ENCODE measurements around the gene MGMT.

MGMT gene

DNA sequence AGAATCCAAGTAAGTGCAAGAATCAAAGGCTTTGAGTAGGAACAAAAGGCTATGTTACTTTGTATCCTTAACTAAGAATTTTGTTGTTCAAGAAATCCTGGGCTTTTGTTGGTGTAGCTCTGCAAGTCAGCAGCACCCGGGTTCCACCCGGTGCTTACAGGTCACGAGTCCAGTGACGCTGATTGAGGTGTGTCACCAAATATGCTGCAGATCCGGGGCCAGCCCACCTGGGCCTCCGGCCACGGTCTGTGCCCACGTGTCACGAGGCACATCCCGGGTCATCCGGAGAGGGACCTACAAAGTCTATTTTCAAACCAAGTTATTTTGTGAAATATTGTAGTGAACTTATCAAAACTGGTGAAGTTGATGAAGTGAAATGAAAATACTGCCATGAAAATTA is 103.1 kb downstream of the MGMT start:
- Histone ChIP-seq H3K79me2 (ENCODE audit: insufficient read depth, low read length) (no peaks in the 10 kb centered on the region), H4K20me1 (ENCODE audit: insufficient read depth, low read length) (no peaks in the 10 kb centered on the region), H3K4me1 (ENCODE audit: insufficient read depth, low read length, severe bottlenecking) (peaks cover 25% of the 10 kb centered on the region), H3K4me2 (ENCODE audit: low read length) (no peak overlapping the region), H3K9ac (ENCODE audit: low read length) (no peak overlapping the region), H2AFZ (ENCODE audit: low read length) (no peak overlapping the region), H3K9me3 (ENCODE audit: low read length) (peaks cover 7% of the 10 kb centered on the region; the same call in 1 of the 2 replicates), H3K36me3 (ENCODE audit: insufficient read depth, low read length) (peaks cover 18% of the 10 kb centered on the region), H3K27ac (ENCODE audit: low read depth, low read length, poor library complexity, severe bottlenecking) (peak overlapping the region; percentile 93), H3K9me2 (ENCODE audit: low read depth, low read length) (no peaks in the 10 kb centered on the region), H3K27me3 (ENCODE audit: insufficient read depth, low read length) (no peaks in the 10 kb centered on the region), H3F3A (ENCODE audit: insufficient read depth, low read length) (no peaks in the 10 kb centered on the region), H3K4me3 (ENCODE audit: low read depth, low read length, poor library complexity, severe bottlenecking) (no peak overlapping the region)
- TF ChIP-seq, protein P1, sequence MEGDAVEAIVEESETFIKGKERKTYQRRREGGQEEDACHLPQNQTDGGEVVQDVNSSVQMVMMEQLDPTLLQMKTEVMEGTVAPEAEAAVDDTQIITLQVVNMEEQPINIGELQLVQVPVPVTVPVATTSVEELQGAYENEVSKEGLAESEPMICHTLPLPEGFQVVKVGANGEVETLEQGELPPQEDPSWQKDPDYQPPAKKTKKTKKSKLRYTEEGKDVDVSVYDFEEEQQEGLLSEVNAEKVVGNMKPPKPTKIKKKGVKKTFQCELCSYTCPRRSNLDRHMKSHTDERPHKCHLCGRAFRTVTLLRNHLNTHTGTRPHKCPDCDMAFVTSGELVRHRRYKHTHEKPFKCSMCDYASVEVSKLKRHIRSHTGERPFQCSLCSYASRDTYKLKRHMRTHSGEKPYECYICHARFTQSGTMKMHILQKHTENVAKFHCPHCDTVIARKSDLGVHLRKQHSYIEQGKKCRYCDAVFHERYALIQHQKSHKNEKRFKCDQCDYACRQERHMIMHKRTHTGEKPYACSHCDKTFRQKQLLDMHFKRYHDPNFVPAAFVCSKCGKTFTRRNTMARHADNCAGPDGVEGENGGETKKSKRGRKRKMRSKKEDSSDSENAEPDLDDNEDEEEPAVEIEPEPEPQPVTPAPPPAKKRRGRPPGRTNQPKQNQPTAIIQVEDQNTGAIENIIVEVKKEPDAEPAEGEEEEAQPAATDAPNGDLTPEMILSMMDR (IDR thresholded peaks at IDR 0.05; ENCODE audit: low read length) = no peak
- no peak for TF ChIP-seq EZH2 (IDR thresholded peaks at IDR 0.05; ENCODE audit: borderline replicate concordance, low read length)

DNA sequence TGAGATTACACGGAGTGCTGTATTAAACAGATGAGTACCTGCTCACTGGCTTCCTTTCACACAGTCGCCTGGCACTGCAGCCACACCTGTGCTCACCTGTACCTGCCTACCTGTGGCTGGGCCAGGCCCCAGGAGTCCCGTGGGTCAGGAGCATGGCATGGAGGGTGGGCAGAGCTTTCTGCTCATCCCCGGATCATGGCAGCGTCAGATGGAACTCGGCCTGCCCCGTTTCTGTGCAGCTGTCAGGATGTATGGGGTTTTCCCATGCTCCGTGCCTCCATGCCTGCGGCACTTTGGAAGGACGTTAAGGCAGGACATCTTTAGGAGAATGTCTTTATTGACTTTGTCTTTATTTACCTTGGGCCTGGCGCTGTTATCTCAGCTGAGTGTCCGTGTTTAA is 112.2 kb downstream of the MGMT start:
- Histone ChIP-seq H3K9me3 (ENCODE audit: low read length) (no peaks in the 10 kb centered on the region), H3K79me2 (ENCODE audit: insufficient read depth, low read length) (no peaks in the 10 kb centered on the region; the same call in 1 of the 2 replicates), H3K27me3 (ENCODE audit: insufficient read depth, low read length) (no peaks in the 10 kb centered on the region), H3K4me2 (ENCODE audit: low read length) (no peak overlapping the region), H3K27ac (ENCODE audit: low read depth, low read length, poor library complexity, severe bottlenecking) (no peak overlapping the region), H3K4me3 (ENCODE audit: low read depth, low read length, poor library complexity, severe bottlenecking) (no peak overlapping the region), H3F3A (ENCODE audit: insufficient read depth, low read length) (no peaks in the 10 kb centered on the region), H3K4me1 (ENCODE audit: insufficient read depth, low read length, severe bottlenecking) (peaks cover 21% of the 10 kb centered on the region), H3K36me3 (ENCODE audit: insufficient read depth, low read length) (peaks cover 5% of the 10 kb centered on the region; the same call in 1 of the 2 replicates), H4K20me1 (ENCODE audit: insufficient read depth, low read length) (no peaks in the 10 kb centered on the region), H2AFZ (ENCODE audit: low read length) (no peak overlapping the region), H3K9ac (ENCODE audit: low read length) (no peak overlapping the region), H3K9me2 (ENCODE audit: low read depth, low read length) (no peaks in the 10 kb centered on the region)
- no peak for TF ChIP-seq EZH2 (IDR thresholded peaks at IDR 0.05; ENCODE audit: borderline replicate concordance, low read length)
- TF ChIP-seq, protein P1 (IDR thresholded peaks at IDR 0.05; ENCODE audit: low read length) = no peak

DNA sequence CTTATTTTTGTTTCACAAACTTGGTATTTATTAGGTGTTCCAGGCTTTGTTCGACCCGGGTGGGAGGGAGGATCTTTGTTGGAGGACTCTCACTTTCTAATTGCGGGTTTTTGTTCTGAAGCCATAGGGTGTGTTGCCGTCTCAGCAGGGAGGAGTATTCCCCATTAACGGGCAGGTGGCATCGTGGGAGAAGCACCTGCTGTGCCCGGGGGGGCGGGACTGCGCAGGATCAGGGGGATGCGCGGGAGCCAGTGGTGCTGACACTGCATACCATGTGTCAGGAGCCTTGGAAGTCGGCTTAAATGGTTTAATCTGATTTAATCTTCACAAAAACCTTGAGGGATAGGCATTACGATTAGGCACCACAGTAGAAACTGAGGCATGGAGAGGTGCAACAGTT is 113.0 kb downstream of the MGMT start:
- Histone ChIP-seq H3K9me3 (ENCODE audit: low read length) (no peaks in the 10 kb centered on the region), H3F3A (ENCODE audit: insufficient read depth, low read length) (no peaks in the 10 kb centered on the region), H3K27me3 (ENCODE audit: insufficient read depth, low read length) (no peaks in the 10 kb centered on the region), H3K9me2 (ENCODE audit: low read depth, low read length) (no peaks in the 10 kb centered on the region), H3K4me3 (ENCODE audit: low read depth, low read length, poor library complexity, severe bottlenecking) (no peak overlapping the region), H3K79me2 (ENCODE audit: insufficient read depth, low read length) (no peaks in the 10 kb centered on the region; the same call in 1 of the 2 replicates), H3K4me1 (ENCODE audit: insufficient read depth, low read length, severe bottlenecking) (peaks cover 21% of the 10 kb centered on the region), H3K27ac (ENCODE audit: low read depth, low read length, poor library complexity, severe bottlenecking) (no peak overlapping the region), H3K9ac (ENCODE audit: low read length) (no peak overlapping the region), H3K4me2 (ENCODE audit: low read length) (no peak overlapping the region), H2AFZ (ENCODE audit: low read length) (no peak overlapping the region), H4K20me1 (ENCODE audit: insufficient read depth, low read length) (no peaks in the 10 kb centered on the region), H3K36me3 (ENCODE audit: insufficient read depth, low read length) (peaks cover 13% of the 10 kb centered on the region; the same call in 1 of the 2 replicates)
- TF ChIP-seq, protein P1 (IDR thresholded peaks at IDR 0.05; ENCODE audit: low read length) = no peak
- no peak for TF ChIP-seq EZH2 (IDR thresholded peaks at IDR 0.05; ENCODE audit: borderline replicate concordance, low read length)

Data from OCI-LY1 (cell line).